ENCODE measurements around the gene GLT1D1. TPM values are rescaled to one million over a fixed set of nuclear protein-coding genes. Genes with fewer than 3 reads are reported as not detected.
A peak's percentile ranks its signal among the peaks of the same experiment; 100 is the strongest.

GLT1D1 gene
- total RNA-seq, 1 donor from 2014 or later = 6.5 TPM

GRCh38 chr12:128973883-128974681 lies 120.8 kb downstream of the GLT1D1 start:
- Mint-ChIP-seq H3K4me1 (ENCODE audit: low read depth) (peaks cover 24% of the 10 kb centered on the region), H3K9me3 (ENCODE audit: low read depth) (no peaks in the 10 kb centered on the region), H3K27ac (peak overlapping the region; percentile 11), H3K4me3 (ENCODE audit: low read depth) (no peak overlapping the region), H3K36me3 (ENCODE audit: insufficient read depth) (no peaks in the 10 kb centered on the region), H3K27me3 (peaks cover 34% of the 10 kb centered on the region)
- no peak for DNase-seq (ENCODE audit: low spot score, unreplicated experiment)
- TF ChIP-seq CTCF (IDR thresholded peaks at IDR 0.05; ENCODE audit: unreplicated experiment) = no peak

GRCh38 chr12:128974881-128975280 lies 121.6 kb downstream of the GLT1D1 start:
- H3K27ac Mint-ChIP-seq = peak overlapping the region; percentile 11
- H3K4me3 Mint-ChIP-seq (ENCODE audit: low read depth) = no peak overlapping the region
- H3K36me3 Mint-ChIP-seq (ENCODE audit: insufficient read depth) = no peaks in the 10 kb centered on the region
- no peak for TF ChIP-seq CTCF (IDR thresholded peaks at IDR 0.05; ENCODE audit: unreplicated experiment)
- H3K4me1 Mint-ChIP-seq (ENCODE audit: low read depth) = peaks cover 18% of the 10 kb centered on the region
- H3K27me3 Mint-ChIP-seq = peaks cover 26% of the 10 kb centered on the region
- DNase-seq (ENCODE audit: low spot score, unreplicated experiment) = no peak
- H3K9me3 Mint-ChIP-seq (ENCODE audit: low read depth) = no peaks in the 10 kb centered on the region

- Mint-ChIP-seq H3K27ac (no peak overlapping the region), H3K27me3 (peaks cover 17% of the 10 kb centered on the region), H3K4me1 (ENCODE audit: low read depth) (peaks cover 14% of the 10 kb centered on the region), H3K36me3 (ENCODE audit: insufficient read depth) (no peaks in the 10 kb centered on the region), H3K4me3 (ENCODE audit: low read depth) (no peak overlapping the region), H3K9me3 (ENCODE audit: low read depth) (no peaks in the 10 kb centered on the region)
- peak; percentile 62 for TF ChIP-seq CTCF (IDR thresholded peaks at IDR 0.05; ENCODE audit: unreplicated experiment)
- peak; percentile 26 for DNase-seq (ENCODE audit: low spot score, unreplicated experiment)
These were observed 123.0 kb downstream of the GLT1D1 start for GRCh38 chr12:128976120-128976738.

GRCh38 chr12:128977441-128977840 lies 124.2 kb downstream of the GLT1D1 start:
- no peak for TF ChIP-seq CTCF (IDR thresholded peaks at IDR 0.05; ENCODE audit: unreplicated experiment)
- H3K4me3 Mint-ChIP-seq (ENCODE audit: low read depth) = no peak overlapping the region
- H3K27me3 Mint-ChIP-seq = peaks cover 14% of the 10 kb centered on the region
- H3K27ac Mint-ChIP-seq = no peak overlapping the region
- H3K9me3 Mint-ChIP-seq (ENCODE audit: low read depth) = no peaks in the 10 kb centered on the region
- H3K36me3 Mint-ChIP-seq (ENCODE audit: insufficient read depth) = no peaks in the 10 kb centered on the region
- no peak for DNase-seq (ENCODE audit: low spot score, unreplicated experiment)
- H3K4me1 Mint-ChIP-seq (ENCODE audit: low read depth) = peaks cover 12% of the 10 kb centered on the region

GRCh38 chr12:128978067-128978466 lies 124.8 kb downstream of the GLT1D1 start:
- H3K4me3 Mint-ChIP-seq (ENCODE audit: low read depth) = no peak overlapping the region
- no peak for DNase-seq (ENCODE audit: low spot score, unreplicated experiment)
- peaks cover 11% of the 10 kb centered on the region for H3K4me1 Mint-ChIP-seq (ENCODE audit: low read depth)
- H3K9me3 Mint-ChIP-seq (ENCODE audit: low read depth) = no peaks in the 10 kb centered on the region
- no peak for TF ChIP-seq CTCF (IDR thresholded peaks at IDR 0.05; ENCODE audit: unreplicated experiment)
- no peak overlapping the region for H3K27ac Mint-ChIP-seq
- peaks cover 14% of the 10 kb centered on the region for H3K27me3 Mint-ChIP-seq
- H3K36me3 Mint-ChIP-seq (ENCODE audit: insufficient read depth) = no peaks in the 10 kb centered on the region

Data from progenitor cell of endocrine pancreas (in vitro differentiated cells).